ENCODE data around the gene RPL7A.

DNA sequence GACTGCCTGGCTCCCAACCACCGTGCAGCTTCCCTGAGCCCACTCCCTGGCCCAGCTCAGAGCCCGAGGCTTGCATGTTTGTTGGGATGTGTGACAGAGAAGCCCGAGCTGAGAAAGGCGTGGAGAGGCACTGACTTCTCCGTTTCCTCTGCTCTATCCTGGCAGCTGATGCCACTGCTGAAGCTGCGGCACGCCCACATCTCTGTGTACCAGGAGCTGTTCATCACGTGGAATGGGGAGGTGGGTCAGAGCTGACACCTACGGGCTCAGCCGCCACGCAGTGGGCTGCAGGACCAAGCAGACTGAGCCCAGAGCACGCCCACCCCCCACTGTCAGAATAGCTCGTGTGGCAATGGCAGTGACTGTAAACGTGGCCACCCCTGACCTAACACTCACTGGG lies 37.4 kb downstream of the RPL7A start:
- TF ChIP-seq MYC (IDR thresholded peaks at IDR 0.05; ENCODE audit: low read depth, low read length) (no peak), POLR2AphosphoS5 (IDR thresholded peaks at IDR 0.05; ENCODE audit: insufficient read depth, low read depth, low read length) (no peak), EZH2 (IDR thresholded peaks at IDR 0.05; ENCODE audit: borderline replicate concordance, low read depth, low read length, severe bottlenecking) (no peak), POLR2A (IDR thresholded peaks at IDR 0.05; ENCODE audit: low read depth, low read length) (no peak), FOS (IDR thresholded peaks at IDR 0.05; ENCODE audit: borderline replicate concordance, insufficient read depth, low read length) (no peak), GATA2 (IDR thresholded peaks at IDR 0.05; ENCODE audit: insufficient read depth, insufficient read length, low read depth, low read length) (no peak), JUN (IDR thresholded peaks at IDR 0.05; ENCODE audit: borderline replicate concordance, insufficient read depth, insufficient read length, low read depth) (no peak)
- TF ChIP-seq, protein P1, sequence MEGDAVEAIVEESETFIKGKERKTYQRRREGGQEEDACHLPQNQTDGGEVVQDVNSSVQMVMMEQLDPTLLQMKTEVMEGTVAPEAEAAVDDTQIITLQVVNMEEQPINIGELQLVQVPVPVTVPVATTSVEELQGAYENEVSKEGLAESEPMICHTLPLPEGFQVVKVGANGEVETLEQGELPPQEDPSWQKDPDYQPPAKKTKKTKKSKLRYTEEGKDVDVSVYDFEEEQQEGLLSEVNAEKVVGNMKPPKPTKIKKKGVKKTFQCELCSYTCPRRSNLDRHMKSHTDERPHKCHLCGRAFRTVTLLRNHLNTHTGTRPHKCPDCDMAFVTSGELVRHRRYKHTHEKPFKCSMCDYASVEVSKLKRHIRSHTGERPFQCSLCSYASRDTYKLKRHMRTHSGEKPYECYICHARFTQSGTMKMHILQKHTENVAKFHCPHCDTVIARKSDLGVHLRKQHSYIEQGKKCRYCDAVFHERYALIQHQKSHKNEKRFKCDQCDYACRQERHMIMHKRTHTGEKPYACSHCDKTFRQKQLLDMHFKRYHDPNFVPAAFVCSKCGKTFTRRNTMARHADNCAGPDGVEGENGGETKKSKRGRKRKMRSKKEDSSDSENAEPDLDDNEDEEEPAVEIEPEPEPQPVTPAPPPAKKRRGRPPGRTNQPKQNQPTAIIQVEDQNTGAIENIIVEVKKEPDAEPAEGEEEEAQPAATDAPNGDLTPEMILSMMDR (IDR thresholded peaks at IDR 0.05; ENCODE audit: extremely low read depth in 1 of 2, insufficient read depth in 1 of 2, low read depth in 1 of 2, low read length in 2 of 2), result no peak
